K562 (cell line): ENCODE data around the gene ARHGAP28. TPM values are rescaled to one million over a fixed set of nuclear protein-coding genes. Genes with fewer than 3 reads are reported as not detected.

ENCODE experiments used
- ATAC-seq: fragments of 200-7000 bp; cut with Tn5 transposase; 3 replicates; pipeline ENCODE4 v1.9.1; 2020; ENCODE audit warnings: moderate library complexity
- BruUV-seq: library from RNA; stranded (reverse); fragments of 400-500 nt; replicated peaks from 2 replicates; lab custom pipeline; 2021; lab: Mats Ljungman, UMichigan
- CTCF ChIA-PET: fragments of 300-600 bp; formaldehyde crosslinking; extraction: SDS; loops from one replicate; lab custom pipeline; 2021; ENCODE audit warnings: low intra/inter-chr PET ratio; lab: Yijun Ruan, JAX
- POLR2A ChIA-PET: fragments of 300-600, 350-650 bp; sonication (Branson Sonifier 250); formaldehyde crosslinking; extraction: SDS; loops from one replicate; lab custom pipeline; 2021; ENCODE audit warnings: antibody characterized with exemption, inconsistent platforms; lab: Yijun Ruan, JAX
- DNase-seq, 4 experiments: peaks; one replicate each; pipeline versions ENCODE4 v3.0.0 to v3.0.0-alpha.2; 2011 to 2018; ENCODE audit warnings: low spot score in 3 of 4, mixed read lengths in 3 of 4; ENCODE audit errors: extremely low read depth in 1 of 4
- FAIRE-seq: peaks from 2 replicates; lab custom pipeline; 2011; peaks lifted over from hg19 to GRCh38; lab: Jason Lieb, UNC
- H2AFZ ChIP-seq: 2 replicates; pipeline ENCODE4 v1.6.0; 2011; ENCODE audit warnings: low read depth, low read length, control low read depth, inconsistent platforms
- H3K27ac ChIP-seq: fragments of 200-600 bp; 3 replicates; pipeline ENCODE4 v1.8.0; 2011; ENCODE audit warnings: low read depth, mild to moderate bottlenecking, control low read depth, inconsistent platforms, low read length, moderate library complexity, mixed read lengths; ENCODE audit errors: extremely low read depth
- H3K27me3 ChIP-seq, 2 experiments: fragments of 300-600 bp in 1 of 2; 2 replicates in 1 of 2; 3 replicates in 1 of 2; pipeline versions ENCODE4 v1.6.0 to v1.8.0; 2011; ENCODE audit warnings: inconsistent platforms in 2 of 2, low read length in 2 of 2, mild to moderate bottlenecking in 1 of 2, mixed read lengths in 1 of 2, moderate library complexity in 1 of 2; ENCODE audit not compliant: control insufficient read depth in 2 of 2, insufficient read depth in 2 of 2
- H3K36me3 ChIP-seq: fragments of 300-600 bp; 3 replicates; pipeline ENCODE4 v1.8.0; 2011; ENCODE audit warnings: mild to moderate bottlenecking, low read length, inconsistent platforms; ENCODE audit not compliant: control insufficient read depth, insufficient read depth
- H3K4me1 ChIP-seq, 2 experiments: fragments of 200-600 bp in 1 of 2; replicated peaks in 1 of 2; 2 replicates in 1 of 2; 3 replicates in 1 of 2; pipeline versions ENCODE4 v1.5.1 to v1.8.0; 2011; ENCODE audit warnings: inconsistent platforms in 2 of 2, low read length in 2 of 2, mild to moderate bottlenecking in 1 of 2, mixed read lengths in 1 of 2, moderate library complexity in 1 of 2; ENCODE audit not compliant: control insufficient read depth in 2 of 2, insufficient read depth in 2 of 2
- H3K4me2 ChIP-seq: 2 replicates; pipeline ENCODE4 v1.6.1; 2011; ENCODE audit warnings: low read length, control low read depth, inconsistent platforms, mixed read lengths; ENCODE audit not compliant: insufficient read depth
- H3K4me3 ChIP-seq: fragments of 200-600 bp; sonication (generic), shearing (Covaris generic); 2 replicates; pipeline ENCODE4 v1.5.1; 2016; ENCODE audit warnings: control low read depth, inconsistent platforms
- H3K79me2 ChIP-seq: fragments of 200-600 bp; 3 replicates; pipeline ENCODE4 v1.8.0; 2011; ENCODE audit warnings: low read length, inconsistent platforms; ENCODE audit not compliant: control insufficient read depth, insufficient read depth
- H3K9ac ChIP-seq, 2 experiments: 2 replicates each; pipeline versions ENCODE4 v1.6.0 to v1.6.1; 2011; ENCODE audit warnings: low read depth in 2 of 2, low read length in 2 of 2, control low read depth in 1 of 2, inconsistent platforms in 1 of 2, mild to moderate bottlenecking in 1 of 2, mixed read lengths in 1 of 2; ENCODE audit not compliant: insufficient read depth in 1 of 2
- H3K9me1 ChIP-seq: one replicate; pipeline ENCODE4 v1.6.0; 2011; ENCODE audit warnings: inconsistent platforms, mild to moderate bottlenecking, low read length, moderate library complexity; ENCODE audit not compliant: control insufficient read depth, insufficient read depth
- H3K9me3 ChIP-seq: replicated peaks from 2 replicates; pipeline ENCODE4 v1.5.1; 2011; ENCODE audit warnings: low read depth, low read length, inconsistent platforms; ENCODE audit not compliant: control insufficient read depth, insufficient read depth
- H4K20me1 ChIP-seq: replicated peaks from 2 replicates; pipeline ENCODE4 v1.6.1; 2011; ENCODE audit warnings: low read length, inconsistent platforms, mixed read lengths; ENCODE audit not compliant: control insufficient read depth, insufficient read depth
- E2F4 ChIP-seq: sonication (generic); formaldehyde crosslinking; IDR thresholded peaks from 2 replicates; pipeline ENCODE4 v1.8.0; 2022; ENCODE audit warnings: mild to moderate bottlenecking, low read depth, missing genetic modification reagents
- FUS ChIP-seq: fragments of 200-400 bp; formaldehyde crosslinking; optimal IDR thresholded peaks from 2 replicates; pipeline ENCODE3; 2017; ENCODE audit warnings: low read depth, low read length
- GABPB1 ChIP-seq: sonication (generic); formaldehyde crosslinking; IDR thresholded peaks from 2 replicates; pipeline ENCODE4 v1.8.0; 2022; ENCODE audit warnings: mild to moderate bottlenecking, missing genetic modification reagents
- KLF1 ChIP-seq: fragments of 450-650 bp; IDR thresholded peaks from 2 replicates; pipeline ENCODE4 v1.6.1; 2016; ENCODE audit warnings: missing genetic modification characterization, missing compliant biosample characterization
- TFAP4 ChIP-seq: sonication (generic); formaldehyde crosslinking; IDR thresholded peaks from 2 replicates; pipeline ENCODE4 v1.8.0; 2022; ENCODE audit warnings: missing genetic modification reagents, mild to moderate bottlenecking, moderate library complexity, borderline replicate concordance
- ZNF41 ChIP-seq: fragments of 250-450 bp; sonication (Bioruptor Pico); conservative IDR thresholded peaks from 2 replicates; pipeline ENCODE4 v1.4.0; 2020; ENCODE audit warnings: mild to moderate bottlenecking
- WGBS: fragments of 100-300 bp; shearing (Covaris generic); methylation state at CpG from one replicate; pipeline ENCODE4 v1.1.6; 2016; ENCODE audit warnings: low coverage, mixed read lengths; ENCODE audit not compliant: insufficient coverage; ENCODE audit errors: missing lambda C conversion rate; 5-methylcytosine and 5-hydroxymethylcytosine counted together
- in situ Hi-C: fragments of 300-500 bp; cut with MboI; formaldehyde crosslinking; loops from 4 replicates; pipeline ENCODE4 v1.15.0; 2018; ENCODE audit warnings: inconsistent platforms, mixed read lengths
- intact Hi-C: fragments of 100-400 bp; cut with micrococcal nuclease; formaldehyde crosslinking; loops from 2 replicates; pipeline ENCODE4 v1.14.2; 2022
- polyA plus RNA-seq, 8 experiments: library from polyadenylated mRNA; depleted of rRNA in 4 of 8; stranded (reverse) in 5 of 8; unstranded in 3 of 8; fragments of >200 nt; fragmentation: Nextera tagmentation in 2 of 8; fragmentation: Illumina TruSeq in 1 of 8; extraction: Ambion mirVana in 2 of 8; extraction: Trizol in 1 of 8; gene quantifications; 2 replicates each; pipeline versions ENCODE4 v1.2.1 to v1.2.3, GENCODE V29; 2011 to 2014; ENCODE audit warnings: inconsistent platforms in 1 of 8, missing spikeins in 1 of 8
- total RNA-seq, 7 experiments: library from RNA; depleted of rRNA in 6 of 7; stranded (reverse); fragments of >200 nt in 6 of 7; fragmentation: Illumina TruSeq in 2 of 7; extraction: Trizol in 2 of 7; gene quantifications; 2 replicates each; pipeline versions ENCODE4 v1.2.1 to v1.2.3, GENCODE V29; 2011 to 2021; ENCODE audit warnings: low replicate concordance in 1 of 7
- TF ChIP-seq, protein P1 (sequence below): sonication (generic); formaldehyde crosslinking; IDR thresholded peaks from 2 replicates; pipeline ENCODE4 v1.8.1; 2023; ENCODE audit warnings: mild to moderate bottlenecking, missing genetic modification reagents, moderate library complexity

ARHGAP28 gene
- total and polyA plus RNA-seq, 9 of the 15 experiments (the other 6 are each of a cell fraction or from before 2014, with no cell fraction given), result 0.93 to 5.9 (median 5.0) TPM

- CTCF ChIA-PET, result no interaction called here
- no peaks in the 10 kb centered on the region; a peak in 1 of 5 replicates for H3K27me3 ChIP-seq
- no peaks in the 10 kb centered on the region for H3K9me1 ChIP-seq
- no peak overlapping the region for H3K9ac ChIP-seq
- no peaks in the 10 kb centered on the region for H3K36me3 ChIP-seq
- no peak overlapping the region for H3K4me3 ChIP-seq
- intact Hi-C loops (no loop called here), in situ Hi-C loops (no loop called here)
- H3K9me3 ChIP-seq, result 0 out of 2 replicates have a peak, but pooled peaks cover 2% of the 10 kb centered on the region
- H4K20me1 ChIP-seq, result no peaks in the 10 kb centered on the region
- DNase-seq (no peak), ATAC-seq (no peak), FAIRE-seq (no peak)
- TF ChIP-seq ZNF41 (CRISPR knock-in tag) (no peak), TFAP4 (CRISPR knock-in tag) (no peak), KLF1 (tag) (no peak), E2F4 (CRISPR knock-in tag) (no peak), FUS (no peak), GABPB1 (CRISPR knock-in tag) (no peak)
- TF ChIP-seq, protein P1, sequence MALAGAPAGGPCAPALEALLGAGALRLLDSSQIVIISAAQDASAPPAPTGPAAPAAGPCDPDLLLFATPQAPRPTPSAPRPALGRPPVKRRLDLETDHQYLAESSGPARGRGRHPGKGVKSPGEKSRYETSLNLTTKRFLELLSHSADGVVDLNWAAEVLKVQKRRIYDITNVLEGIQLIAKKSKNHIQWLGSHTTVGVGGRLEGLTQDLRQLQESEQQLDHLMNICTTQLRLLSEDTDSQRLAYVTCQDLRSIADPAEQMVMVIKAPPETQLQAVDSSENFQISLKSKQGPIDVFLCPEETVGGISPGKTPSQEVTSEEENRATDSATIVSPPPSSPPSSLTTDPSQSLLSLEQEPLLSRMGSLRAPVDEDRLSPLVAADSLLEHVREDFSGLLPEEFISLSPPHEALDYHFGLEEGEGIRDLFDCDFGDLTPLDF (CRISPR knock-in tag), result no peak
- H3K4me1 ChIP-seq, result no peaks in the 10 kb centered on the region
- H3K79me2 ChIP-seq, result no peaks in the 10 kb centered on the region
- no peak overlapping the region for H3K27ac ChIP-seq
- no TSS peak for BruUV-seq
- H3K4me2 ChIP-seq, result no peak overlapping the region
- POLR2A ChIA-PET, result interaction anchor here (0.5 kb wide), 1 partner anchor 11 kb away, joined by 3 read pairs; no protein-coding TSS in a partner anchor
- WGBS, result 1% methylated on average over 5 of the region's 5 CpGs
- no peak overlapping the region for H2AFZ ChIP-seq
Observed at GRCh38 chr18:6792391-6792790, 62.9 kb downstream of the ARHGAP28 start.
